ENCODE data around the gene JAGN1.
A peak's percentile ranks its signal among the peaks of the same experiment; 100 is the strongest.
"Not testable (repeated sequence)": the region's sequence is repeated elsewhere in the genome, so short reads cannot be mapped to it uniquely, and the experiment has no call there.

Gene JAGN1

DNA sequence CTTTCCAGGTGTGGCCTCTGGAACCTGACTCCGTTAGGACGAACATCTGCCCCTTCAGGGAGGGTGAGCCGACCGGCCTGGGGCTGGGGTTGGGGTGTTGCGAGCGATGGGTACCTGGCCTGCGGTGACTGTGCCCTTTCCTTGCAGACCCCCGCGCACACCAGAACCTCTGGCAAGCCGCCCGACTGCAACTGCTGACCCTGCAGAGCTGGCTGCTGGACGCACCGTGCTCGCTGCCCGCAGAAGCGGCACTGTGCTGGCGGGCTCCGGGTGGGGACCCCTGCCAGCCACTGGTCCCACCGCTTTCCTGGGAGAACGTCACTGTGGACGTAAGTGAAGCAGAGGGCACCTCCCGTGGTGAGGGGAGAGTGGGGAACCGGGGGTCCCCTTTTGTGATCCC is 37.7 kb downstream of the JAGN1 start:
- no peak for DNase-seq

DNA sequence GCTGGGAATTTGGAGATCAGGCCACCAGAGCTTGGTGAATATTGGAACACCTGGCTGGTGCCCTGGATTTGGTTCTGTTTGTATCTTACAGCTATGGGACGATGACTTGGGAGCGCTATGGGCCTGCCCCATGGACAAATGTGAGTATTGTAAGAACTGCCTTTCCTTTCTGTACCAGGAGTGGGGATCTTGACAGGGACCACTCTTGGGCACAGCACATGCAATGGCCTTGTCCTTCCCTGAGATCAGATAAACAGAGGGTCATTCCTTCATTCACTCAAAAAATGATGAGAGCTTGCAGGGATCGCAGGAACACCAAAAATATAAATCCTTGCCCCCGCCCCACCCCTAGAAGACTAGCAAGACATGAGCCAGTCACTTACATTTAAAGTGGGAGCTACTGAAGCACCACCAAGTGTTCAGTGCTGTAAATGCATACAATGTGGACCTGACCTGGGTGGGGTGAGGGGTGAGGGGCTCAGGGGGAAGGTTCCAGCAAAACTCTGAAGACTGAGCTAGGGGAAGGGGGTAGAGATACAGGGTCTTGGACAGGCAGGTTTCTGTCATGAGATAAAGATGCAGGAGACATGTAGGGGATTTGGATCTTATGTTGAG is 40.5 kb downstream of the JAGN1 start:
- DNase-seq, result no peak

DNA sequence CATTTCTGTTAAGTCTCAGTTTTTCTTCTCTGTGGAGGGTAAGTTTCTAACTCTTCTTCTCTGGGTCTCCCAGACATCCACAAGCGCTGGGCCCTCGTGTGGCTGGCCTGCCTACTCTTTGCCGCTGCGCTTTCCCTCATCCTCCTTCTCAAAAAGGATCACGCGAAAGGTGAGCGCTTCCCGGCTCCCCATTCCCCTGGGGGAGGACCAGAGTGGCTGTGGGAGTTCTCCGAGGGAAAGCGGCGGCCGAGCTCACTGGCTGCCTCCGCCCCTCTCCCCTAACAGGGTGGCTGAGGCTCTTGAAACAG is 42.1 kb downstream of the JAGN1 start:
- no peak for DNase-seq

DNA sequence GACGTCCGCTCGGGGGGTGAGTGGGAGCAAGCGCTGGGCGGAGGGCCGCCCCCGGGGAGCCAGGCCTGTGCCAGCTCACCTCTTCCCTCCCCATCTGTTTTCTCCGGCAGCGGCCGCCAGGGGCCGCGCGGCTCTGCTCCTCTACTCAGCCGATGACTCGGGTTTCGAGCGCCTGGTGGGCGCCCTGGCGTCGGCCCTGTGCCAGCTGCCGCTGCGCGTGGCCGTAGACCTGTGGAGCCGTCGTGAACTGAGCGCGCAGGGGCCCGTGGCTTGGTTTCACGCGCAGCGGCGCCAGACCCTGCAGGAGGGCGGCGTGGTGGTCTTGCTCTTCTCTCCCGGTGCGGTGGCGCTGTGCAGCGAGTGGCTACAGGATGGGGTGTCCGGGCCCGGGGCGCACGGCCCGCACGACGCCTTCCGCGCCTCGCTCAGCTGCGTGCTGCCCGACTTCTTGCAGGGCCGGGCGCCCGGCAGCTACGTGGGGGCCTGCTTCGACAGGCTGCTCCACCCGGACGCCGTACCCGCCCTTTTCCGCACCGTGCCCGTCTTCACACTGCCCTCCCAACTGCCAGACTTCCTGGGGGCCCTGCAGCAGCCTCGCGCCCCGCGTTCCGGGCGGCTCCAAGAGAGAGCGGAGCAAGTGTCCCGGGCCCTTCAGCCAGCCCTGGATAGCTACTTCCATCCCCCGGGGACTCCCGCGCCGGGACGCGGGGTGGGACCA is 42.6 kb downstream of the JAGN1 start:
- DNase-seq, result peak; percentile 56

DNA sequence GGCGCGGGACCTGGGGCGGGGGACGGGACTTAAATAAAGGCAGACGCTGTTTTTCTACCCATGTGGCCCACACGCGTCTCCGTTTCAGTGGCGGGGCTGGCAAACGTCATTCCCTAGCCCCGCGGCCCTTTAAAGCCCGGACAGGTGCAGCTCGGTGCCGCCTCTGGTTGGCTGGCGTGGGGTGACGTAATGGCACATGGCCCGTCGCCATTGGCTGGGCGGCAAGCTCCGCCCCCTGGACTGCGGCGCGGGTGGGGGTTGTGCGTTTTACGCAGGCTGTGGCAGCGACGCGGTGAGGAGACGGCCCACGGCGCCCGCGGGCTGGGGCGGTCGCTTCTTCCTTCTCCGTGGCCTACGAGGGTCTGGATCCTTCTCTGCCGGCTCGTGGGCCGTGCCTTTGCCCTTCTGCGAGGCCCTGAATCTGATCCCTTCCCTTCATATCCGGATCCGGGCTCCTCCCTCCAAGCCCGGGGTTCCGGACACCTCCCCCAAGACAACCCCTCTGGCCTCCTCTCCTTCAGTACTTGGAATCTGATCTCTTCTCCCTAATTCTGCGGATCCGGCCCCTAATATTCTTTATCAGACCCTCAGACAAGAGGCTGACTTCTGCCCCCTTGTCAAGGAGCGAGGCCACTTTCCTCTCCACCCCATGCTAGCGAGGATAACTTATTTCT is 43.3 kb downstream of the JAGN1 start, which contains the start of gene CRELD1:
CRELD1 (plus strand) TSS at position 274 of the 674 bp plus-strand sequence. CDS start 605 bp downstream, outside the sequence.
- DNase-seq, result peak; percentile 75

DNA sequence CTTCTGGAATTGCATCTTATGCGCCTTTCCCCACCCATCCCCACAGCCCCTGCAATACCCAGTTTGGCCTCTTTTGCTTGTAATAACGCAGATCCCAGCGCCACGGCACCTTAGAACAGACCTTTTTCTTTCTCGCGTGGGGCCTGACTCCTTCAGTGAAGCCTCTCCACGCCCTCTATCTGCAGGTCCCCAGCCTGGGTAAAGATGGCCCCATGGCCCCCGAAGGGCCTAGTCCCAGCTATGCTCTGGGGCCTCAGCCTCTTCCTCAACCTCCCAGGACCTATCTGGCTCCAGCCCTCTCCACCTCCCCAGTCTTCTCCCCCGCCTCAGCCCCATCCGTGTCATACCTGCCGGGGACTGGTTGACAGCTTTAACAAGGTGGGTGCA is 43.8 kb downstream of the JAGN1 start:
- DNase-seq, result no peak

DNA sequence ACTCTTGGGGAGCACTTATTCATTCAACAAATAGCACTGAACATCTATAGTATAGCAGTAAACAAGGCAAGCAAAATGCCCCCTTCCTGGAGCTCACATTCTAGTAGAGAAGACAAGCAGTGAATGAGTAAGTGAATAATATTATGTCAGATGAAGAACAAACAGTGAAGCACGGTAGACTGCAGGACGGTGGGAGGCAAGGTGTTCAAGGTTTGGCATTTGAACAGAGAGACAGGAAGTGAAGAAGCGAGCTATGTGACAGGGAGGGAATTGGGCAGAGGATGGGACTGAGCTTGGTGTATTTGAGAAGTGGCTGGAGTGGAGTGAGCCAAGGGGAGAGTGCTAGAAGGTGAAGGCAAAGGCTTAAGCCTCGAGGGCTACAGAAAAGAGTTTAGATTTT is 44.6 kb downstream of the JAGN1 start:
- DNase-seq, result no peak

DNA sequence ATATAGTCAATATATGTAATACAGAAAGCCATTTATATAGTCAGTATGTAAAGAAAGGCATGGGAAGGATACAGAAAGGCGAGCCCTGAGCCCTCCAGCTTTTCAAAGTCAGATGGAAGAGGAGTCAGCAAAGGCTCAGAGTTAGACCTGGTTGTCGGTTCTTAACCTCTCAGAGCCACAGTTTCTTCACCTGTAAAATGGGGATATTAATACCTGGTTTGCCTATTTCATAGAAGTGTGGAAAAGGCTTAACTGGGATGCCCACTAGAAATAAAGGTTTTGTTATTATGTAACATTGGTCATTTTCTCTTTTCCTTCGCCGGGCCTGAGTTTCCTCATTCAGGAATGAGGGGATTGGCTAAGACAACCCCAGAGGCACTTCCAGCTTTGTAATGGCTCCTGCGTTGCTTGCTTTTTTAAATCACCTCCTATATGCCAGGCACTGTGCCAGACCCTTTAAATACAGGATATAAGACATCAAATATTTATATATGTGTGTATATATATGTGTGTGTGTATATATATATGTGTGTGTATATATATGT is 45.6 kb downstream of the JAGN1 start:
- DNase-seq, result no peak

DNA sequence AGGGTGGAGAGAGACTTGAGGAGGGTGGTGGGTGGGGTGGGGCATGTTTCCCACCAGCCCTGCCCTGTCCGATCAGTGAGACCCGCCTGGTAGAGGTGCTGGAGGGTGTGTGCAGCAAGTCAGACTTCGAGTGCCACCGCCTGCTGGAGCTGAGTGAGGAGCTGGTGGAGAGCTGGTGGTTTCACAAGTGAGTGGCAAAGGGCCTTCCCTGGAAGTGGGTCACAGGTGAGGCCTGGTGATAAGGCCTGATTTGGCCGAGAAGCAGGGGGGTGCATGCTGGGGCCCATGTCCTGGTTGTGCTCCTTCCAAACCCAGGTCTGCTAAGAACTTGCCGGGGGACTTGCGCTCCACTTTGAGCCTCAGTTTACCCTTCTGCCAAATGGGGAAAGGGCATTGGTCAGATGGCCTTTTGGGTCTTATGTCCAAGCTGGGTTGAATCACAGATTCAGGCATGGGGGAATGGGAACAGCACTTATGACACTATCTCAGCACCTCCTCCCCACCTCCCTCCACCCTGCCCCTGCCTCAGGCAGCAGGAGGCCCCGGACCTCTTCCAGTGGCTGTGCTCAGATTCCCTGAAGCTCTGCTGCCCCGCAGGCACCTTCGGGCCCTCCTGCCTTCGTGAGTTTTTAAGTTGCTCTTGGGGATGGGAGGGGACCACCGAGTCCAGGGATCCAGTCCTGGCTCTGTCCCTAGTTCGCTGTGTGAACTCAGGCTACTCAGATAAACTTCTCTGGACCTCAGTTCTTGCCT is 47.3 kb downstream of the JAGN1 start:
- no peak for DNase-seq

DNA sequence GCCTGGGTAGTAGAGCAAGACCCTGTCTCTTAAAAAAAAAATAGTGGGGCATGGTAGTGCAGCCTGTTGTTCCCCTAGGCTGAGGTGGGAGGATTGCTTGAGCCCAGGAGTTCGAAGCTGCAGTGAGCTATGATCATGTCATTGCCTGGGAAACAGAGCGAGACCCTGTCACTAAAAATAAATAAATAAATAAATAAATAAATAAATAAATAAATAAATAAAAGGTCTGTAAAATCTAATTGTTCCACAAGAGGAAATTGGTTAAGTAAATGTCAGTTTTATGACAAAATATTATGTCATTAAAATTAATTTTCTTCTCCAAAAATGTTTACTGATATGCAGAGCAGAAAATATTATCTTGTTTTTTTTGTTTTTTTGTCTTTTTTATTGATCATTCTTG is 48.6 kb downstream of the JAGN1 start:
- DNase-seq, result no peak

DNA sequence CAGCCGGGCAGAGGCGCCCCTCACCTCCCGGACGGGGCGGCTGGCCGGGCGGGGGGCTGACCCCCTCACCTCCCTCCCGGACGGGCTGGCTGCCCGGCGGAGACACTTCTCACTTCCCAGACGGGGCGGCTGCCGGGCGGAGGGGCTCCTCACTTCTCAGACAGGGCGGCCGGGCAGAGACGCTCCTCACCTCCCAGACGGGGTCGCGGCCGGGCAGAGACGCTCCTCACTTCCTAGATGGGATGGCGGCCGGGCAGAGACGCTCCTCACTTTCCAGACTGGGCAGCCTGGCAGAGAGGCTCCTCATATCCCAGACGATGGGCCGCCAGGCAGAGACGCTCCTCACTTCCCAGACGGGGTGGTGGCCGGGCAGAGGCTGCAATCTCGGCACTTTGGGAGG is 49.5 kb downstream of the JAGN1 start:
- DNase-seq, result not testable (repeated sequence)

DNA sequence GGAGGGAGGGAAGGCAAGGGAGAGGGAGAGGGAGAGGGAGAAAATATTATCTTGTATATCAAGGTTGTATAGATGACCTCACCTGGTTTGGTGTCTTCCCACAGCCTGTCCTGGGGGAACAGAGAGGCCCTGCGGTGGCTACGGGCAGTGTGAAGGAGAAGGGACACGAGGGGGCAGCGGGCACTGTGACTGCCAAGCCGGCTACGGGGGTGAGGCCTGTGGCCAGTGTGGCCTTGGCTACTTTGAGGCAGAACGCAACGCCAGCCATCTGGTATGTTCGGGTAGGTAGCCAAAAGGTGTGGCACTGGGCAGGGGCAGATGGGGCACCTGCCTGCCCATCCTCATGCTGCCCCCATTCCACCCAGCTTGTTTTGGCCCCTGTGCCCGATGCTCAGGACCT is 50.3 kb downstream of the JAGN1 start:
- DNase-seq, result no peak

DNA sequence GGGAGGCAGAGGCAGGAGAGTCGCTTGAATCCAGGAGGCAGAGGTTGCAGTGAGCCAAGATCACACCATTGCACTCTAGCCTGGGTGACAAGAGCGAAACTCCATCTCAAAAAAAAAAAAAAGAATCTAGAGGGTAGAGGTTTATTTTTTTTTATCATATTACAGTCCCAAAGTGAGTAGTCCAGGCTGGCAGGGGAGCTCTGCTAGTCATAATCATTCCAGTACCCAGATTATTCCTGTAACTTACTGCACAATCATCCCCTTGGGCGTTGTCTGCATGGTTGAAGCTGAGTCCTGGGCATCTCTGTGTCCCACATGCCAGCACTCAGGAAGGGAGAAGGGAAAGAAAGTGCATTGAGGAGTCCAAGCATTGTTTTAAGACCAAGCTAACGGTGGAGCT is 51.8 kb downstream of the JAGN1 start:
- no peak for DNase-seq

DNA sequence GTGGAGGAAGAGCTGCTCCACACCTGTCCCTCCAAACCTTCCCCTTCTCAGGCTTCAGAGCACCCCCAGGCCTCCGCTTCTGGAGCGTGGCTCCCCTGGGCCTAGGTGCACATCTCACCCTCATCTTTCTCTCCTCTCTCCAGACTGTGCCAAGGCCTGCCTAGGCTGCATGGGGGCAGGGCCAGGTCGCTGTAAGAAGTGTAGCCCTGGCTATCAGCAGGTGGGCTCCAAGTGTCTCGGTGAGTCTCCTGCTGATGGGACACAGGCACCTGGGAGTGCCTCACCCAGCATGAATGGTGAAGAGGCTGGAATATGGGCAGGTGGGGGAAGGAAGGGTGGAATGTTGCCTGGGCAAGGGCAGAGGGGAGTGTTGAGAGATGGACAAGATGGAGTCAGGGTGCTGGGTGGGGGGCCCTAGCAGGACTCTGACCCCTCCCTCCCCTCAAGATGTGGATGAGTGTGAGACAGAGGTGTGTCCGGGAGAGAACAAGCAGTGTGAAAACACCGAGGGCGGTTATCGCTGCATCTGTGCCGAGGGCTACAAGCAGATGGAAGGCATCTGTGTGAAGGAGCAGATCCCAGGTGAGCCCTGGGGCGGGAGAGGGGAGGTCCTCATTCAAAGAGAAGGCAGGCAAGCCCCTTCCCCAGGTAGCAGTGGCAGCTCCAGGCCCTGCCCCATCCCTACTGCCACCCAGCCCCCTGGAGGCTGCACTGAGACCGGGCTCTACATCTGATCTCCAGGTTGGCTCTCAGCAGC is 52.7 kb downstream of the JAGN1 start:
- DNase-seq, result no peak

All from NCI-H2171 (cell line).